Measurements from ENCODE around the gene PMIS2.

DNA sequence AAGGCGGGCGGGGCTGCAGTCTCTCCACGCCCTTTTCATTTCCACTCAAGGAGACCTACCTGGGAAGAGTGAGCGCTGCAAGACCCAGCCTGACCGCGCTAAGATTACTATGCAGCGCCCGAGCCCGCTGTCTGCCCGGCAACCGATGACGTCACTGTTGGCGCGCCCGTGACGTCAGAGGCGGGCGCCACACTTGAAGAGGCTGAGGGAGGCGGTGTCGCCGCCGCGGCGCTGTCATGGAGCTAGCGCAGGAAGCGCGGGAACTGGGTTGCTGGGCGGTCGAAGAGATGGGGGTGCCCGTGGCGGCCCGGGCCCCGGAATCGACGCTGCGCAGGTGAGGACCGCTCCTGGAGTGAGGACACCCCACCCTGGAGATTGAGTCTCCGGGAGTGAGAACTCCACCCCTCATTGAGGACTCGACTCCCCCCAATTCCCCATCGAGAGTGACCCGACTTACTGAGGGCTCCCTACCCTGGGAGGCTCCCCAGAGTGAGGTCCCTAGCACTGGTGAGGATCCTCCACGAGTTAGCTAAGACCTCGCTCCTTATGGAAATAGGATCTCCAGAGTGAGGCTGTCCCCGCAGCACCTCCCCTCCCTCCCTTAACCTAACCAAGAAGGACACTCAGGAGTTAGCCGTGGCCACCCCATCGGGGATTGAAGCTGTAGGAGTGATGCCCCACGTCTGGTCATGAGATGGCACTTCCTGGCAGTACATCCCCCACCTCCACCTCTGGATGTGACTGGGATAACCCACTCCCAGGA, 26.8 kb downstream of the PMIS2 start, which contains the start of gene HAUS5:
- no peak for TF ChIP-seq CTCF (IDR thresholded peaks at IDR 0.05)
- TF ChIP-seq, protein P1, sequence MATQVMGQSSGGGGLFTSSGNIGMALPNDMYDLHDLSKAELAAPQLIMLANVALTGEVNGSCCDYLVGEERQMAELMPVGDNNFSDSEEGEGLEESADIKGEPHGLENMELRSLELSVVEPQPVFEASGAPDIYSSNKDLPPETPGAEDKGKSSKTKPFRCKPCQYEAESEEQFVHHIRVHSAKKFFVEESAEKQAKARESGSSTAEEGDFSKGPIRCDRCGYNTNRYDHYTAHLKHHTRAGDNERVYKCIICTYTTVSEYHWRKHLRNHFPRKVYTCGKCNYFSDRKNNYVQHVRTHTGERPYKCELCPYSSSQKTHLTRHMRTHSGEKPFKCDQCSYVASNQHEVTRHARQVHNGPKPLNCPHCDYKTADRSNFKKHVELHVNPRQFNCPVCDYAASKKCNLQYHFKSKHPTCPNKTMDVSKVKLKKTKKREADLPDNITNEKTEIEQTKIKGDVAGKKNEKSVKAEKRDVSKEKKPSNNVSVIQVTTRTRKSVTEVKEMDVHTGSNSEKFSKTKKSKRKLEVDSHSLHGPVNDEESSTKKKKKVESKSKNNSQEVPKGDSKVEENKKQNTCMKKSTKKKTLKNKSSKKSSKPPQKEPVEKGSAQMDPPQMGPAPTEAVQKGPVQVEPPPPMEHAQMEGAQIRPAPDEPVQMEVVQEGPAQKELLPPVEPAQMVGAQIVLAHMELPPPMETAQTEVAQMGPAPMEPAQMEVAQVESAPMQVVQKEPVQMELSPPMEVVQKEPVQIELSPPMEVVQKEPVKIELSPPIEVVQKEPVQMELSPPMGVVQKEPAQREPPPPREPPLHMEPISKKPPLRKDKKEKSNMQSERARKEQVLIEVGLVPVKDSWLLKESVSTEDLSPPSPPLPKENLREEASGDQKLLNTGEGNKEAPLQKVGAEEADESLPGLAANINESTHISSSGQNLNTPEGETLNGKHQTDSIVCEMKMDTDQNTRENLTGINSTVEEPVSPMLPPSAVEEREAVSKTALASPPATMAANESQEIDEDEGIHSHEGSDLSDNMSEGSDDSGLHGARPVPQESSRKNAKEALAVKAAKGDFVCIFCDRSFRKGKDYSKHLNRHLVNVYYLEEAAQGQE (IDR thresholded peaks at IDR 0.05; ENCODE audit: insufficient read depth in 1 of 2, low read depth in 2 of 2, low read length in 1 of 2), result no peak

All from Panc1 (cell line).